Measurements from ENCODE around the gene CDH4. TPM values are rescaled to one million over a fixed set of nuclear protein-coding genes. Genes with fewer than 3 reads are reported as not detected.

Gene CDH4
- total RNA-seq, 4 donors from 2014 or later, result under 0.01 to 0.56 (median 0.19) TPM; not detected in 1

GRCh38 chr20:61646986-61647385 lies 394.9 kb downstream of the CDH4 start:
- no peak for ATAC-seq (ENCODE audit: low FRiP score)
- DNase-seq (ENCODE audit: low spot score), result no peak
- no peak for TF ChIP-seq CTCF (IDR thresholded peaks at IDR 0.05)

- TF ChIP-seq CTCF (IDR thresholded peaks at IDR 0.05), result no peak
- DNase-seq (ENCODE audit: low spot score) (no peak), ATAC-seq (ENCODE audit: low FRiP score) (no peak)
These were observed 395.6 kb downstream of the CDH4 start for GRCh38 chr20:61647702-61648101.

- ATAC-seq (ENCODE audit: low FRiP score) (no peak), DNase-seq (ENCODE audit: low spot score) (no peak)
- TF ChIP-seq CTCF (IDR thresholded peaks at IDR 0.05), result no peak
These were observed 397.2 kb downstream of the CDH4 start for GRCh38 chr20:61649105-61649859.

- ATAC-seq (ENCODE audit: low FRiP score) (no peak), DNase-seq (ENCODE audit: low spot score) (no peak)
- no peak for TF ChIP-seq CTCF (IDR thresholded peaks at IDR 0.05)
These were observed 397.8 kb downstream of the CDH4 start for GRCh38 chr20:61649860-61650162.

- DNase-seq (ENCODE audit: low spot score) (no peak), ATAC-seq (ENCODE audit: low FRiP score) (no peak)
- no peak for TF ChIP-seq CTCF (IDR thresholded peaks at IDR 0.05)
These were observed 399.1 kb downstream of the CDH4 start for GRCh38 chr20:61650912-61651733.

- DNase-seq (ENCODE audit: low spot score) (no peak), ATAC-seq (ENCODE audit: low FRiP score) (no peak)
- no peak for TF ChIP-seq CTCF (IDR thresholded peaks at IDR 0.05)
These were observed 400.1 kb downstream of the CDH4 start for GRCh38 chr20:61652146-61652545.

- ATAC-seq (ENCODE audit: low FRiP score) (no peak), DNase-seq (ENCODE audit: low spot score) (no peak)
- TF ChIP-seq CTCF (IDR thresholded peaks at IDR 0.05), result no peak
These were observed 402.7 kb downstream of the CDH4 start for GRCh38 chr20:61654726-61655125.
